ENCODE results near the gene SMIM35.

SMIM35 gene

DNA sequence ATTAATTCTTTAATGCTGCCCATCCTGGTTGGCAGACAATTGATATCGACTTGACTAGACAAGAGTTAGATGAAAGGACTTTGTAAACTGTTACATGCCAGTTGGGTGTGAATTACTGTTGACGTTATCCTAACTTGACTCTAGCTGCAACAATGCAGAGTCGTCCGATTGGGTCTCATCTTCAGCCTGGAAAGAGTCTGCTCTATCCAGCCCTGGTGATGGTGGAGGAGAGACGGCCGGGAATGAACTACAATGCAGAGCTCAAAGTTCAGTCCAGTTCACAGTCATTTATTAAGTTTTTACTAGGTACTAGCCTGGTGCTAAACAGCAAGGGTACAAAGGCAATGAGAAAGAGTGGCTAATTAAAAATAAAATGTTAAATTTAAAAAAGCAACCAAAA, 4.9 kb upstream of the SMIM35 start:
- no peak overlapping the region for H3K4me3 ChIP-seq (ENCODE audit: low read depth in 1 of 2, low read length in 2 of 2)
- no peaks in the 10 kb centered on the region for H3K27me3 ChIP-seq (ENCODE audit: low read depth, low read length)
- peaks cover 0 to 6% of the 10 kb centered on the region in 2 donors for H3K9me3 ChIP-seq (ENCODE audit: control insufficient read depth in 1 of 2, low read length in 2 of 2)
- no peak overlapping the region for H3K27ac ChIP-seq (ENCODE audit: low read length)
- no peaks in the 10 kb centered on the region for H3K36me3 ChIP-seq (ENCODE audit: control insufficient read depth in 1 of 2, insufficient read depth in 2 of 2, low read length in 2 of 2)
- H3K4me1 ChIP-seq (ENCODE audit: control insufficient read depth in 1 of 2, insufficient read depth in 2 of 2, low read length in 2 of 2) = no peaks in the 10 kb centered on the region

DNA sequence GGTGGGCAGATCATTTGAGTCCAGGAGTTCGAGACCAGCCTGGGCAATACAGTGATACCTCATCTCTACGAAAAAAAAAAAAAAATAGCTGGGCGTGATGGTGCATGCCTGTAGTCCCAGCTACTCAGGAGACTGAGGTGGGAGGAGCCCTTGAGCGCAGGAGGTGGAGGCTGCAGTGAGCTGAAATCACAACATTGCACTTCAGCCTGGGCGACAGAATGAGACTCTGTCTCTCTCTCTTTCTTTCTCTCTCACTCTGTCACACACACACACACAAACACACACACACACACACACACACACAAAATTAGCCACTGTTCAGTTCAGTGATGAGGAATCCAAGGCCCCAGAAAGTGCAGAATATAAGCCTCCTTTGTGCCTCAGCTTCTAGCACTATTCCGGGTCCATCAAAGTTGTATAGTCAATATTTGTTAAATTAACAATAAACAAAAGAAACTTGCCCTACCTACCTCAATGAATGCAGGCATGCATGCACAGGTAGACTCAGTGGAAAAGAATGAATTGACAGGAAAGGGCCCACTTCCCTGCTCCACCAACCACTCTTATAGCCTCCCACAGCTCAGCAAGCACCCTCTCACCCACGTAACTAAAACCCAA, 3.9 kb upstream of the SMIM35 start:
- no peaks in the 10 kb centered on the region for H3K36me3 ChIP-seq (ENCODE audit: control insufficient read depth in 1 of 2, insufficient read depth in 2 of 2, low read length in 2 of 2)
- H3K4me3 ChIP-seq (ENCODE audit: low read depth in 1 of 2, low read length in 2 of 2) = no peak overlapping the region
- peaks cover 0 to 6% of the 10 kb centered on the region in 2 donors for H3K9me3 ChIP-seq (ENCODE audit: control insufficient read depth in 1 of 2, low read length in 2 of 2)
- H3K27me3 ChIP-seq (ENCODE audit: low read depth, low read length) = no peaks in the 10 kb centered on the region
- H3K4me1 ChIP-seq (ENCODE audit: control insufficient read depth in 1 of 2, insufficient read depth in 2 of 2, low read length in 2 of 2) = no peaks in the 10 kb centered on the region
- no peak overlapping the region for H3K27ac ChIP-seq (ENCODE audit: low read length)

DNA sequence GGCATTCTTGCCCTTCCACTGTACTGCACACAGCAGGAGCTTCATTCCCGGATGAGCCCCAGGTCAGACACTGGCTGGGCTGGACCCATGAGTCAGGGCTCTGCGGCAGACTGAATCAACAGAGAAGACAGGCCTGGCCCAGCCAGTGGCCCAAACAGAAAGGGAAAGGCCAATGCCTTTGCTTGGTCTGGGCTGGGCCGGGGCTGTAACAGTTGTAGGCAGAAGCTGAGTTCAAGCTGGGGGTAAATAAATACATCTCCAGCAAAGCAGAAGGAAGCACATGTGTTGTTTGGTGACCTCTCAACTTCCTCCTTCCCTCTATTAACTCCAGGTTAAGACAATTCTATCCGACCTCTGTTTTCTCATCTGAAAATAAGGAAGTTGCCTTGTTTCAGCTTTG, 1.8 kb upstream of the SMIM35 start:
- no peak overlapping the region for H3K4me3 ChIP-seq (ENCODE audit: low read depth in 1 of 2, low read length in 2 of 2)
- peaks cover 0 to 10% of the 10 kb centered on the region in 2 donors for H3K4me1 ChIP-seq (ENCODE audit: control insufficient read depth in 1 of 2, insufficient read depth in 2 of 2, low read length in 2 of 2)
- H3K9me3 ChIP-seq (ENCODE audit: control insufficient read depth in 1 of 2, low read length in 2 of 2) = peaks cover 0 to 6% of the 10 kb centered on the region in 2 donors
- H3K27me3 ChIP-seq (ENCODE audit: low read depth, low read length) = no peaks in the 10 kb centered on the region
- no peak overlapping the region for H3K27ac ChIP-seq (ENCODE audit: low read length)
- H3K36me3 ChIP-seq (ENCODE audit: control insufficient read depth in 1 of 2, insufficient read depth in 2 of 2, low read length in 2 of 2) = no peaks in the 10 kb centered on the region

DNA sequence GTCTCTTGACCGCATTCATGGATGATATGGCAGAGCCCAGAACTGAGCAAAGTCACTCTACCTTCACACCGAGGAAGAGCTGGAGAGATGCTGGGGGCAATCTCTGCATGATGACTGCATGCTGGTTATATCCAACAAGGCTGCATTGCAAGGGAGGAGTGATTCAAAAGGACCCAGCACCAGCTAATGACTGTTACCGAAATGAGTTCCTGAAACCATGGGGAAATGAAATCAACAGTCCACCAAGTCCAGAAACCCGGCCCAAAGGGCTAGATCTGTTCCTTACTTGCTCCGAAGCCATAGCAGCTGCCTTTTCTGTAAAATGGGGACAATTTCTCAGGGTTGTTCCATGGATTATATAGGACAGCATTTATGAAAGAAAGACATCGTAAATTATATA, 1.2 kb upstream of the SMIM35 start:
- Histone ChIP-seq H3K4me1 (ENCODE audit: control insufficient read depth in 1 of 2, insufficient read depth in 2 of 2, low read length in 2 of 2) (peaks cover 0 to 10% of the 10 kb centered on the region in 2 donors), H3K27me3 (ENCODE audit: low read depth, low read length) (no peaks in the 10 kb centered on the region), H3K4me3 (ENCODE audit: low read depth in 1 of 2, low read length in 2 of 2) (no peak overlapping the region), H3K9me3 (ENCODE audit: control insufficient read depth in 1 of 2, low read length in 2 of 2) (peaks cover 0 to 6% of the 10 kb centered on the region in 2 donors), H3K36me3 (ENCODE audit: control insufficient read depth in 1 of 2, insufficient read depth in 2 of 2, low read length in 2 of 2) (no peaks in the 10 kb centered on the region), H3K27ac (ENCODE audit: low read length) (no peak overlapping the region)

DNA sequence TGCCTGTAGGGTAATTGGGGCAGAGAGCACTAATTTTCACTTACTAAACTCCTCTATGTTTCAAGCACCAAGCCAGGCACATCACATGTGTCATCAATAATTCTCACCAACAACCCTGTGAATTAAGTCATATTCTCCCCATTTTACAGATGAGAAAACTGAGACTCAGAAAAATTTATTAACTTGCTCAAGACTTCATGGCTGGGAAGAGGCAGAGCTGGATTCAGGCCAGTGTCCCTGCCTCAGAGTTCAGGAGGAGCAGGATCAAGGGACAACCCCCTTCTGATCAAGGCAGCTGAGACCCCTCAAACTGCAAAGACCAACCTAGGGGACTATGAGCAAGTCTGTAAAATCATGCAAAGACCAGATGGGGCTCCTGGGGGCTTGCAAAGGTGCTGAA, 2.1 kb downstream of the SMIM35 start:
- Histone ChIP-seq H3K4me1 (ENCODE audit: control insufficient read depth in 1 of 2, insufficient read depth in 2 of 2, low read length in 2 of 2) (peaks cover 0 to 10% of the 10 kb centered on the region in 2 donors), H3K27ac (ENCODE audit: low read length) (no peak overlapping the region), H3K27me3 (ENCODE audit: low read depth, low read length) (no peaks in the 10 kb centered on the region), H3K4me3 (ENCODE audit: low read depth in 1 of 2, low read length in 2 of 2) (no peak overlapping the region), H3K36me3 (ENCODE audit: control insufficient read depth in 1 of 2, insufficient read depth in 2 of 2, low read length in 2 of 2) (no peaks in the 10 kb centered on the region), H3K9me3 (ENCODE audit: control insufficient read depth in 1 of 2, low read length in 2 of 2) (peaks cover 0 to 6% of the 10 kb centered on the region in 2 donors)

DNA sequence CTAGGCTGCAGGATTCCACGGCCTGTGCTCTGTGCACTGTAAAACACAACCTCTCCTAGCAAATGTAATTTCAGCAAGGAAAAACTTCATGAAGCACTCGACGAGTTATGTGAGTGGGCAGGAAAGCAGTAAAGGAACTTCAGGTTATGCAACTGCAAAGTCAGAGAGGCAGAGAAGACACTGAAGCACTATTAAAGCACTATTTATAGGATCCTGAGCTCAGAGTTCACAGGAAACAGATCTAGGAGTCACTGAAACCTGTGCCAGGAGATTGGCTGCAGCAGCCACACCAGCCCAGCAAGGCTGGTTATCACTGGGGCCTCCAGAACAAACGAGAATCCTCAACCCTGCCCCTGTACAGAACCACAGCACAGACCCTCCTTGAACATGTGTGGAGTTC, 2.5 kb downstream of the SMIM35 start:
- H3K27ac ChIP-seq (ENCODE audit: low read length) = no peak overlapping the region

DNA sequence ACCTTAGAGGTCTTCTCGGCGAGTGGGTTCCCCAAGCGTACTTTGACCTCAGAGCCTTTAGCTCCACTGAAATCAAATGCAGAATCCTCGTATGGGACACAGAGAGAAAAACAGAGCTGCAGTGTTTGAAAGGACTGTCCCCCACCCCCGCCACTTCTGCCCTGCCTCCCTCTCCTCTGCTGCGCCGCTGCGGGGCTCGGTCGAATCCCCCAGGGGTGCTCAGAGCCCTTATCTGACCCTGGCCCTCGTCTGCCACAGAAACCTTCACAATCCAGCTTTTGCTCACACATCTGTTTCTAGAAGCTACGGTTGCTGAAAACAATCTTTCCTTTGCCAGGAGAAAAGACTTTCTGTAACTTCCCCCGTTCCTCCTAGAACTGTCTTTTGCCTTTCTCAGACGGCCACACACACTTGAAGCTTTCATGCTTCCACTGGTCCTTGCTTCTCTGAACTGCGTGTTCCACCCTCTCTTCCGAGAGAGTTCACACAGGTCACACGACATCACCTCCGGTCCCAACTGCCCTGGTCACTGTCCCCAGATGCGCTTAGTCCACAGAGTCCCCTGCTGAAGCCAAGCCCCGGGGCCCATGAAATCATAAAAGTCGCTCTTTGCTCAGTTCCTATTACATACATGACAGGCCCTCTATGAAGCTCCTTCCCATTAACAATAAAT, 3.7 kb downstream of the SMIM35 start:
- Histone ChIP-seq H3K4me1 (ENCODE audit: control insufficient read depth in 1 of 2, insufficient read depth in 2 of 2, low read length in 2 of 2) (peaks cover 0 to 10% of the 10 kb centered on the region in 2 donors), H3K27ac (ENCODE audit: low read length) (no peak overlapping the region), H3K9me3 (ENCODE audit: control insufficient read depth in 1 of 2, low read length in 2 of 2) (peaks cover 0 to 6% of the 10 kb centered on the region in 2 donors), H3K36me3 (ENCODE audit: control insufficient read depth in 1 of 2, insufficient read depth in 2 of 2, low read length in 2 of 2) (no peaks in the 10 kb centered on the region), H3K4me3 (ENCODE audit: low read depth in 1 of 2, low read length in 2 of 2) (no peak overlapping the region), H3K27me3 (ENCODE audit: low read depth, low read length) (no peaks in the 10 kb centered on the region)

More for the DNA sequence above, 2.5 kb downstream of the SMIM35 start:
- Histone ChIP-seq H3K36me3 (ENCODE audit: control insufficient read depth in 1 of 2, insufficient read depth in 2 of 2, low read length in 2 of 2) (no peaks in the 10 kb centered on the region), H3K27me3 (ENCODE audit: low read depth, low read length) (no peaks in the 10 kb centered on the region), H3K4me1 (ENCODE audit: control insufficient read depth in 1 of 2, insufficient read depth in 2 of 2, low read length in 2 of 2) (peaks cover 0 to 10% of the 10 kb centered on the region in 2 donors), H3K4me3 (ENCODE audit: low read depth in 1 of 2, low read length in 2 of 2) (no peak overlapping the region), H3K9me3 (ENCODE audit: control insufficient read depth in 1 of 2, low read length in 2 of 2) (peaks cover 0 to 6% of the 10 kb centered on the region in 2 donors)

DNA sequence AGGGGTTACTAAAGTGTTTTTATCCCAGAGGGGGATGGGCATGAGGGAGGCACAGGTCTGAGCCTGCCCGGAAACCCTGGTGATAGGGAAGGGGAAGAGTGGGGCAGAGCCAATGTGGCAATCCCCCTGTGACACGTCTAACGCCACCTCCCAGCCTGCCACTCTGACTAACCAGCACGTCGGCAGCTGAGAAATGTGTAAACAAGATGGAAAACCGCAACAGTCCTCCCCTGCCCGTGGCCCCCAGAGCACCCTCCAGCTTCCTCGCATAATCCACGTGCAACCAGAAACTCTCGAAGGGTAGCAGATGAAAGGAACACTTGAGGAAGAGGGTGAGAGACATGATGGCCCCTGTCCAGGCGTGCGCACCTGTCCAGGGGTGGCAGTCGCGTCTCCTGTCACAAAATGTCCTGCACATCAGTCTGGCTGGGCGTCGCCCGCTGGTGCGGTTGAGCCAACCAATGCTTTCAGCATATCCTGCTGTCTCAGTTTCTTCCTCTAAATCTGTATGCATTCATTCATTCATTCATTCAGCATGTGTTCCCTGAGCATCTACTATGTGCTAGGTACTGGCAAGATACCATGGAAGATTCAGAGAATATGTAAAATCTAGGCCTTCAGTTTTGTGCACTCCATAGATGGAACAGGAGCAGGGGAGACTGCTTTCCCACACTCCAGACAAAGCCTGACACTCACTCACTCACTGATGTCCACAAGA, 5.4 kb downstream of the SMIM35 start:
- Histone ChIP-seq H3K27ac (ENCODE audit: low read length) (no peak overlapping the region), H3K27me3 (ENCODE audit: low read depth, low read length) (no peaks in the 10 kb centered on the region), H3K36me3 (ENCODE audit: control insufficient read depth in 1 of 2, insufficient read depth in 2 of 2, low read length in 2 of 2) (no peaks in the 10 kb centered on the region), H3K4me3 (ENCODE audit: low read depth in 1 of 2, low read length in 2 of 2) (no peak overlapping the region), H3K4me1 (ENCODE audit: control insufficient read depth in 1 of 2, insufficient read depth in 2 of 2, low read length in 2 of 2) (peaks cover 0 to 10% of the 10 kb centered on the region in 2 donors), H3K9me3 (ENCODE audit: control insufficient read depth in 1 of 2, low read length in 2 of 2) (no peaks in the 10 kb centered on the region)

DNA sequence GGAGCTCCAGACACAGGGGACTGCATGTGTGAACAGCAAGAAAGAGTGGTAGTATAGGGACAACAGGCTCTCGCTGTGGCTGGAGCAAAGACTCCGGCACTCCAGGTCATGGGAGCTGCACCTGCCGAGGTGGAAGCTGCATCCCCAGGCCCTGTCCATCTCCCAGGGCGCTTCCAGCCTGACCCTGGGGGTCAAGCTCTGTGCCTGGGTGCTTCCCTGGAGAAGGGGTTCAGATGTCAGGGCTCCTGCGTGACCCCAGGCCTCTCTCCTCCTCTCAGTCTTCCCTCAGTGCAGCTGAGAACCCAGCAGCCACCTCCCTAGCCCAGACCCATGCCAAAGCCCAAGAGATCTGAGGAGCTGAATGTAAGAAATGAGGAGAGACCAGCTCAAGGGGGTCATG, 6.5 kb downstream of the SMIM35 start:
- Histone ChIP-seq H3K27ac (ENCODE audit: low read length) (no peak overlapping the region), H3K4me1 (ENCODE audit: control insufficient read depth in 1 of 2, insufficient read depth in 2 of 2, low read length in 2 of 2) (peaks cover 0 to 10% of the 10 kb centered on the region in 2 donors), H3K36me3 (ENCODE audit: control insufficient read depth in 1 of 2, insufficient read depth in 2 of 2, low read length in 2 of 2) (no peaks in the 10 kb centered on the region), H3K9me3 (ENCODE audit: control insufficient read depth in 1 of 2, low read length in 2 of 2) (no peaks in the 10 kb centered on the region), H3K4me3 (ENCODE audit: low read depth in 1 of 2, low read length in 2 of 2) (no peak overlapping the region), H3K27me3 (ENCODE audit: low read depth, low read length) (no peaks in the 10 kb centered on the region)

DNA sequence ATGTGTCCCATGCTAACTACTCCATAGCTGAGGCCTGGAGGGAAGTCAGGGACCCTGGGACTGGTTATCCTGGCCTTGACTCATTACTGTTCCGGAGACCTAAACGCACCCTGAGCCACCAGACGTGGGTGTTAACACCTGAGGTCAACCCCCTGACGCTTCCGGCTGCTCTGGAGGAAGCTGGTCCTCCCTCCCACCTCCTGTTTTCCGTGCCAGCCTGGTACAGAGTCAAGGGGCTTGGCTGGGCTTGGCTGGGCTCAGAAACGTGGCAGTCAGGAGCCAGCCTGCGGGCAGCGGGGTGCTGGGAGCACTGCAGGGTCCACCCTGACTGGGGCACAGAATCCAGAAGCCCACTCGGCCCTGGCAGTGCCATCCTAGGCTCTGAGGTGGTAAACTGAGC, 7.3 kb downstream of the SMIM35 start:
- H3K4me3 ChIP-seq (ENCODE audit: low read depth in 1 of 2, low read length in 2 of 2) = peak overlapping the region in 1 of 2 donors; percentile 57
- no peaks in the 10 kb centered on the region for H3K36me3 ChIP-seq (ENCODE audit: control insufficient read depth in 1 of 2, insufficient read depth in 2 of 2, low read length in 2 of 2)
- H3K9me3 ChIP-seq (ENCODE audit: control insufficient read depth in 1 of 2, low read length in 2 of 2) = no peaks in the 10 kb centered on the region
- no peaks in the 10 kb centered on the region for H3K27me3 ChIP-seq (ENCODE audit: low read depth, low read length)
- peak overlapping the region; percentile 78 for H3K27ac ChIP-seq (ENCODE audit: low read length)
- H3K4me1 ChIP-seq (ENCODE audit: control insufficient read depth in 1 of 2, insufficient read depth in 2 of 2, low read length in 2 of 2) = peaks cover 0 to 8% of the 10 kb centered on the region in 2 donors

DNA sequence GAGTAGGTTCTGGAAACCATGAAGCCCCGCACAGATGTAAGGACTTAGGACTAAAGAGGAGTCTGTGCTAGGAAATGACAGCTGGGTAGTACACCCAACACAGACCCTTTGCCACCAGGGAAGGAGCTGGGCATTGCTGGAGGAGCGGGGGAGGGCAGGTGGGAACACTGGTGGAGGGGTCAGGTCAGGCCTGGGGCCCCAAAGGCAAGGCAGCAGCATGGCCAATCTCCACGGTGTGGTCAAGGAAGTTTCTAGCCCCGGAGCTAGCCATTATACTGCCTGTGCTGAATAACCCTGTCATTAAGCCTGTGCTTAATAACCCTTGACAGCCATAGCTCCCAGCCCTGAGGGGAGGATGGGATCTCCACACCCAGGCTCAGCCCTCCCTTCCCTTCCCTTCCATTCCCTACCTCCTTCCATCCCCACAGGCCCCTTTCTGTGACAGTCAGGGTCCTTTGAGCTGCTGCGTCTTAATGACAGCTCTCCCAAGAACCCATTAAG, 7.8 kb downstream of the SMIM35 start:
- Histone ChIP-seq H3K4me3 (ENCODE audit: low read depth in 1 of 2, low read length in 2 of 2) (peak overlapping the region in 1 of 2 donors; percentile 57), H3K27ac (ENCODE audit: low read length) (peak overlapping the region; percentile 78), H3K27me3 (ENCODE audit: low read depth, low read length) (no peaks in the 10 kb centered on the region), H3K4me1 (ENCODE audit: control insufficient read depth in 1 of 2, insufficient read depth in 2 of 2, low read length in 2 of 2) (peaks cover 0 to 3% of the 10 kb centered on the region in 2 donors), H3K36me3 (ENCODE audit: control insufficient read depth in 1 of 2, insufficient read depth in 2 of 2, low read length in 2 of 2) (no peaks in the 10 kb centered on the region), H3K9me3 (ENCODE audit: control insufficient read depth in 1 of 2, low read length in 2 of 2) (no peaks in the 10 kb centered on the region)
